ENCODE measurements around the gene SUV39H1. TPM values are rescaled to one million over a fixed set of nuclear protein-coding genes. Genes with fewer than 3 reads are reported as not detected.

The SUV39H1 gene
- total and polyA plus RNA-seq, 4 donors, result 3.2 to 5.8 (median 3.7) TPM

DNA sequence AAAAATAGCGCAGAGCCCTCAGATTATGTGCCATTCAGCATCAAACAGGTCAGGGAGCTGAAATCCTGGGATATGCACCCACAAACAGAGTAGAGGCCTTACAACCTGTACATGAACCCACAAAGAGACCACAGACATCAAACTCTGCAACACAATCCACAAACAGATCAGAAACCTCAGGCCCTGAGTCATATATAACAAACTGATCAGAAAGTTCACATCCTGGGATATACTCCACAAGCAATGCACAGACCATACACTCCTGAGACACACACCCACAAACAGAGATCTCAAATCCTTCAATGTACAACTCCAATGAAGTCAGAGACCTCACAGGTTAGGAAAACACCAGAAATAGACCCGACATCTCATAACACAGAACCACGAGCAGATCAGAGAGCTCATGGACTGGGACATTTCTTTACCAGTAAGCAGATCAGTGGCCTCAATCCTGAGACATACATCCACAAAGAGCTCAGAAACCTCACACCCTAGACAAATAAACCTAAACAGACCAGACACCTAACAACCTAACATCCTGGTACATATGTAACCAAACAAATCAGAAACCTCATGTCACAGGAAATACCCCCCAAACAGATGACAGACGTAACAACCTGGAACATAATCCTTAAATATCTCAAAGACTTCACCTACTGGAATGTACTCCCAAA, 24.2 kb downstream of the SUV39H1 start:
- 91% methylated on average over 4 of the region's 4 CpGs for WGBS
- Histone ChIP-seq H3K27ac (ENCODE audit: low read depth in 1 of 2, low read length in 2 of 2) (no peak overlapping the region), H3K9me3 (ENCODE audit: control insufficient read depth in 4 of 4, low read length in 3 of 4) (peaks cover 0 to 2% (median 0%) of the 10 kb centered on the region in 4 donors), H3K36me3 (ENCODE audit: control insufficient read depth in 4 of 4, insufficient read depth in 3 of 4, low read depth in 1 of 4, low read length in 3 of 4) (no peaks in the 10 kb centered on the region), H3K9ac (ENCODE audit: low read depth in 1 of 2, low read length in 2 of 2) (no peak overlapping the region), H3K4me3 (ENCODE audit: low read depth in 1 of 3, low read length in 3 of 3) (no peak overlapping the region), H3K27me3 (ENCODE audit: control insufficient read depth in 4 of 4, insufficient read depth in 4 of 4, low read length in 3 of 4) (no peaks in the 10 kb centered on the region), H3K4me1 (ENCODE audit: control insufficient read depth in 4 of 4, insufficient read depth in 4 of 4, low read length in 3 of 4) (no peaks in the 10 kb centered on the region)
- TF ChIP-seq RXRA (IDR thresholded peaks at IDR 0.05) (no peak), JUND (IDR thresholded peaks at IDR 0.05) (no peak), FOXA1 (IDR thresholded peaks at IDR 0.05) (no peak), TAF1 (conservative IDR thresholded peaks at IDR 0.05) (no peak), YY1 (IDR thresholded peaks at IDR 0.05) (no peak), HNF4G (IDR thresholded peaks at IDR 0.05) (no peak), NR2F2 (IDR thresholded peaks at IDR 0.05) (no peak), SP1 (IDR thresholded peaks at IDR 0.05) (no peak), HNF4A (conservative IDR thresholded peaks at IDR 0.05) (no peak), RAD21 (IDR thresholded peaks at IDR 0.05) (no peak), GABPA (IDR thresholded peaks at IDR 0.05 in 1 of 2, conservative IDR thresholded peaks at IDR 0.05 in 1 of 2) (no peak), FOXA2 (IDR thresholded peaks at IDR 0.05) (no peak)
- TF ChIP-seq, protein P1, sequence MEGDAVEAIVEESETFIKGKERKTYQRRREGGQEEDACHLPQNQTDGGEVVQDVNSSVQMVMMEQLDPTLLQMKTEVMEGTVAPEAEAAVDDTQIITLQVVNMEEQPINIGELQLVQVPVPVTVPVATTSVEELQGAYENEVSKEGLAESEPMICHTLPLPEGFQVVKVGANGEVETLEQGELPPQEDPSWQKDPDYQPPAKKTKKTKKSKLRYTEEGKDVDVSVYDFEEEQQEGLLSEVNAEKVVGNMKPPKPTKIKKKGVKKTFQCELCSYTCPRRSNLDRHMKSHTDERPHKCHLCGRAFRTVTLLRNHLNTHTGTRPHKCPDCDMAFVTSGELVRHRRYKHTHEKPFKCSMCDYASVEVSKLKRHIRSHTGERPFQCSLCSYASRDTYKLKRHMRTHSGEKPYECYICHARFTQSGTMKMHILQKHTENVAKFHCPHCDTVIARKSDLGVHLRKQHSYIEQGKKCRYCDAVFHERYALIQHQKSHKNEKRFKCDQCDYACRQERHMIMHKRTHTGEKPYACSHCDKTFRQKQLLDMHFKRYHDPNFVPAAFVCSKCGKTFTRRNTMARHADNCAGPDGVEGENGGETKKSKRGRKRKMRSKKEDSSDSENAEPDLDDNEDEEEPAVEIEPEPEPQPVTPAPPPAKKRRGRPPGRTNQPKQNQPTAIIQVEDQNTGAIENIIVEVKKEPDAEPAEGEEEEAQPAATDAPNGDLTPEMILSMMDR (IDR thresholded peaks at IDR 0.05; ENCODE audit: low read depth, low read length, missing input control), result no peak
- TF ChIP-seq, protein P2, sequence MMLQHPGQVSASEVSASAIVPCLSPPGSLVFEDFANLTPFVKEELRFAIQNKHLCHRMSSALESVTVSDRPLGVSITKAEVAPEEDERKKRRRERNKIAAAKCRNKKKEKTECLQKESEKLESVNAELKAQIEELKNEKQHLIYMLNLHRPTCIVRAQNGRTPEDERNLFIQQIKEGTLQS (IDR thresholded peaks at IDR 0.05), result no peak
- TF ChIP-seq, protein P3, sequence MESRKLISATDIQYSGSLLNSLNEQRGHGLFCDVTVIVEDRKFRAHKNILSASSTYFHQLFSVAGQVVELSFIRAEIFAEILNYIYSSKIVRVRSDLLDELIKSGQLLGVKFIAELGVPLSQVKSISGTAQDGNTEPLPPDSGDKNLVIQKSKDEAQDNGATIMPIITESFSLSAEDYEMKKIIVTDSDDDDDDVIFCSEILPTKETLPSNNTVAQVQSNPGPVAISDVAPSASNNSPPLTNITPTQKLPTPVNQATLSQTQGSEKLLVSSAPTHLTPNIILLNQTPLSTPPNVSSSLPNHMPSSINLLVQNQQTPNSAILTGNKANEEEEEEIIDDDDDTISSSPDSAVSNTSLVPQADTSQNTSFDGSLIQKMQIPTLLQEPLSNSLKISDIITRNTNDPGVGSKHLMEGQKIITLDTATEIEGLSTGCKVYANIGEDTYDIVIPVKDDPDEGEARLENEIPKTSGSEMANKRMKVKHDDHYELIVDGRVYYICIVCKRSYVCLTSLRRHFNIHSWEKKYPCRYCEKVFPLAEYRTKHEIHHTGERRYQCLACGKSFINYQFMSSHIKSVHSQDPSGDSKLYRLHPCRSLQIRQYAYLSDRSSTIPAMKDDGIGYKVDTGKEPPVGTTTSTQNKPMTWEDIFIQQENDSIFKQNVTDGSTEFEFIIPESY (IDR thresholded peaks at IDR 0.05), result no peak
- TF ChIP-seq, protein P4, sequence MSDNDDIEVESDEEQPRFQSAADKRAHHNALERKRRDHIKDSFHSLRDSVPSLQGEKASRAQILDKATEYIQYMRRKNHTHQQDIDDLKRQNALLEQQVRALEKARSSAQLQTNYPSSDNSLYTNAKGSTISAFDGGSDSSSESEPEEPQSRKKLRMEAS (IDR thresholded peaks at IDR 0.05), result no peak
- TF ChIP-seq, protein P5, sequence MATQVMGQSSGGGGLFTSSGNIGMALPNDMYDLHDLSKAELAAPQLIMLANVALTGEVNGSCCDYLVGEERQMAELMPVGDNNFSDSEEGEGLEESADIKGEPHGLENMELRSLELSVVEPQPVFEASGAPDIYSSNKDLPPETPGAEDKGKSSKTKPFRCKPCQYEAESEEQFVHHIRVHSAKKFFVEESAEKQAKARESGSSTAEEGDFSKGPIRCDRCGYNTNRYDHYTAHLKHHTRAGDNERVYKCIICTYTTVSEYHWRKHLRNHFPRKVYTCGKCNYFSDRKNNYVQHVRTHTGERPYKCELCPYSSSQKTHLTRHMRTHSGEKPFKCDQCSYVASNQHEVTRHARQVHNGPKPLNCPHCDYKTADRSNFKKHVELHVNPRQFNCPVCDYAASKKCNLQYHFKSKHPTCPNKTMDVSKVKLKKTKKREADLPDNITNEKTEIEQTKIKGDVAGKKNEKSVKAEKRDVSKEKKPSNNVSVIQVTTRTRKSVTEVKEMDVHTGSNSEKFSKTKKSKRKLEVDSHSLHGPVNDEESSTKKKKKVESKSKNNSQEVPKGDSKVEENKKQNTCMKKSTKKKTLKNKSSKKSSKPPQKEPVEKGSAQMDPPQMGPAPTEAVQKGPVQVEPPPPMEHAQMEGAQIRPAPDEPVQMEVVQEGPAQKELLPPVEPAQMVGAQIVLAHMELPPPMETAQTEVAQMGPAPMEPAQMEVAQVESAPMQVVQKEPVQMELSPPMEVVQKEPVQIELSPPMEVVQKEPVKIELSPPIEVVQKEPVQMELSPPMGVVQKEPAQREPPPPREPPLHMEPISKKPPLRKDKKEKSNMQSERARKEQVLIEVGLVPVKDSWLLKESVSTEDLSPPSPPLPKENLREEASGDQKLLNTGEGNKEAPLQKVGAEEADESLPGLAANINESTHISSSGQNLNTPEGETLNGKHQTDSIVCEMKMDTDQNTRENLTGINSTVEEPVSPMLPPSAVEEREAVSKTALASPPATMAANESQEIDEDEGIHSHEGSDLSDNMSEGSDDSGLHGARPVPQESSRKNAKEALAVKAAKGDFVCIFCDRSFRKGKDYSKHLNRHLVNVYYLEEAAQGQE (IDR thresholded peaks at IDR 0.05), result no peak
- no peak for DNase-seq (ENCODE audit: low spot score)
